ENCODE results near the gene PPP1R9A.

Gene PPP1R9A

DNA sequence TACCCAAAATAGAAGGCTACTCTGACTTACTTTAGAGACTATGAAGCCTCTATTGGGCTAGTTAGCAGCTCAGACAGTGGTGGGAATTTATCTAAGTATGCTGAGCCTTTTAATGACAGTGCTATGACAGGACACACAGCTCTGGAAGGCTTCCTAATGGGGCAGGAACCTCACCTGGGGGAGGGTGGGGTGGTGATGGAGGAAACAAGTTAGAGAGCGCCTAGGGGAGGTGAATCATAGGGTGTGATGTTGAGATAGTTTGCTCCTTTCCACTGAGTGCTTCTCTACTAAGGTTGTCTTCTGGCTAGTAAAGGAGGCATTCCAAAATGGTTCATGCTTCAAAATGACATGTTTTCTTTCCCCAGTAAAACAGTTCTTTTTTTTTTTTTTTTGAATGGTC lies 42.1 kb downstream of the PPP1R9A start:
- no peak for DNase-seq
- no peaks in the 10 kb centered on the region for H3K27me3 ChIP-seq (replicated peaks)
- no peak overlapping the region for H3K4me3 ChIP-seq (ENCODE audit: low read depth, low read length)
- no peak overlapping the region for H3K27ac ChIP-seq
- in situ Hi-C loops (cut with HindIII; ENCODE audit: low pct_ligation_motif_present, low sequenced_read_pairs), result no loop called here
- no peaks in the 10 kb centered on the region for H3K36me3 ChIP-seq (replicated peaks)
- TF ChIP-seq, protein P1, sequence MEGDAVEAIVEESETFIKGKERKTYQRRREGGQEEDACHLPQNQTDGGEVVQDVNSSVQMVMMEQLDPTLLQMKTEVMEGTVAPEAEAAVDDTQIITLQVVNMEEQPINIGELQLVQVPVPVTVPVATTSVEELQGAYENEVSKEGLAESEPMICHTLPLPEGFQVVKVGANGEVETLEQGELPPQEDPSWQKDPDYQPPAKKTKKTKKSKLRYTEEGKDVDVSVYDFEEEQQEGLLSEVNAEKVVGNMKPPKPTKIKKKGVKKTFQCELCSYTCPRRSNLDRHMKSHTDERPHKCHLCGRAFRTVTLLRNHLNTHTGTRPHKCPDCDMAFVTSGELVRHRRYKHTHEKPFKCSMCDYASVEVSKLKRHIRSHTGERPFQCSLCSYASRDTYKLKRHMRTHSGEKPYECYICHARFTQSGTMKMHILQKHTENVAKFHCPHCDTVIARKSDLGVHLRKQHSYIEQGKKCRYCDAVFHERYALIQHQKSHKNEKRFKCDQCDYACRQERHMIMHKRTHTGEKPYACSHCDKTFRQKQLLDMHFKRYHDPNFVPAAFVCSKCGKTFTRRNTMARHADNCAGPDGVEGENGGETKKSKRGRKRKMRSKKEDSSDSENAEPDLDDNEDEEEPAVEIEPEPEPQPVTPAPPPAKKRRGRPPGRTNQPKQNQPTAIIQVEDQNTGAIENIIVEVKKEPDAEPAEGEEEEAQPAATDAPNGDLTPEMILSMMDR (IDR thresholded peaks at IDR 0.05; ENCODE audit: low read depth, low read length, missing control alignments), result no peak

DNA sequence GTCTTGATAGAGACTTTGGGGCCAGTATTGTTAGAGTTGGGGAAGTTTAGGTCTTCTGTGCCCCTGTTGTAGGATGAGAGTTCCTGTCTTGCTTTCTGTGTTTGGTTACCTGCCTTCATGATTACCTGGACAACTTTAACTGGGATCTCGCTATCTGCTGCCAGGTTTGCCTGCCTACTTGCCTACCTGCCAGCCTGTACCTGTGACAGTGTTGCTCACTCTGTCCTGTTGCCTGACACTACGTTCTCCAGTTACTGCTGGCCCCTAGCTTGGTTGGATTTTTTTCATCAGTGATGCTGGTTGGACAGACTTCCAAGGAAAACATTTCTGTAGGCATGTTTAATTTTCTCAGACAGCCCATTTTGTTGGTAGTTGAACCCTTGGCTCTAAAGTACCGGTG lies 48.4 kb downstream of the PPP1R9A start:
- H3K27me3 ChIP-seq (replicated peaks), result no peaks in the 10 kb centered on the region
- no peak overlapping the region for H3K27ac ChIP-seq
- no peaks in the 10 kb centered on the region for H3K36me3 ChIP-seq (replicated peaks)
- no peak overlapping the region for H3K4me3 ChIP-seq (ENCODE audit: low read depth, low read length)
- TF ChIP-seq, protein P1 (IDR thresholded peaks at IDR 0.05; ENCODE audit: low read depth, low read length, missing control alignments), result no peak
- in situ Hi-C loops (cut with HindIII; ENCODE audit: low pct_ligation_motif_present, low sequenced_read_pairs), result no loop called here
- DNase-seq, result no peak

DNA sequence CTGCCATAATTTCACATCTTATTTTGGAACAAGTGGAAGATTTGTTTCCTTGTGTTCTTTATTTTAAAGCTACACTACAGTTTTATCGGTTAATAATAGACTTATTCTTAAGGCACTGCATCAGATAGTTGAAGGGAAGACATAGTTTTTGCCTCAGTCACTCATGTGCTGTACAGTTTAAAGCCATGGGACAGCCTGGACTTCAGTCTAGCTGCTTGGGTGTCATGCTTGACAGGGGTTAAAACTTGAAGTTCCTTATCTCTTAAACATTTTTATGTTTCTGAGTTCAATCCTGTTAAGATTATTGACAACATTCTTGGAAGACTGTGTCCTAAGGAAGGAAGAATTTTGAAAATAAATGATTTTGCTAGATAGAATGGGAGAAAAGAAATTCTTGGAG lies 49.7 kb downstream of the PPP1R9A start:
- TF ChIP-seq, protein P1 (IDR thresholded peaks at IDR 0.05; ENCODE audit: low read depth, low read length, missing control alignments), result no peak
- no peak for DNase-seq
- no peak overlapping the region for H3K27ac ChIP-seq
- no peaks in the 10 kb centered on the region for H3K27me3 ChIP-seq (replicated peaks)
- H3K4me3 ChIP-seq (ENCODE audit: low read depth, low read length), result no peak overlapping the region
- in situ Hi-C loops (cut with HindIII; ENCODE audit: low pct_ligation_motif_present, low sequenced_read_pairs), result no loop called here
- H3K36me3 ChIP-seq (replicated peaks), result no peaks in the 10 kb centered on the region

DNA sequence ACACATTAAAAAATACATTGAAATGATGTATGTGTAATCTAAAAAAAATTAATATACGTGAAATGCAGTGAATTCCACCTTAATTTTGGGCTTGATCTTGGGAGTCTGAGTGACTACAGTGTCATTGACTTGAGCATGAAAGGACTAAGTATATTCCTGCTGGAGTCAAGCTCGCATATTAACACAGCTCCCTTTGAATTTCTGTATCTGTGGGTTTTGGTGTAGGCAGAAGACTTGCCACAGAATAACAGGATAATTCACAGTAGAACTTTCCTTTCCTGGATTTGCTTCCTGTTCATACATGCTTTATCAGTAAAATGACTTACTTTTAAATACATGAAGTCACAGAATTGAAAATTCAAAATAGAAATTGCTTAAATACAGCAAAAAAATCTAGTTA lies 55.3 kb downstream of the PPP1R9A start:
- in situ Hi-C loops (cut with HindIII; ENCODE audit: low pct_ligation_motif_present, low sequenced_read_pairs), result no loop called here
- H3K27ac ChIP-seq, result no peak overlapping the region
- no peak overlapping the region for H3K4me3 ChIP-seq (ENCODE audit: low read depth, low read length)
- no peaks in the 10 kb centered on the region for H3K27me3 ChIP-seq (replicated peaks)
- TF ChIP-seq, protein P1 (IDR thresholded peaks at IDR 0.05; ENCODE audit: low read depth, low read length, missing control alignments), result no peak
- DNase-seq, result no peak
- no peaks in the 10 kb centered on the region for H3K36me3 ChIP-seq (replicated peaks)

DNA sequence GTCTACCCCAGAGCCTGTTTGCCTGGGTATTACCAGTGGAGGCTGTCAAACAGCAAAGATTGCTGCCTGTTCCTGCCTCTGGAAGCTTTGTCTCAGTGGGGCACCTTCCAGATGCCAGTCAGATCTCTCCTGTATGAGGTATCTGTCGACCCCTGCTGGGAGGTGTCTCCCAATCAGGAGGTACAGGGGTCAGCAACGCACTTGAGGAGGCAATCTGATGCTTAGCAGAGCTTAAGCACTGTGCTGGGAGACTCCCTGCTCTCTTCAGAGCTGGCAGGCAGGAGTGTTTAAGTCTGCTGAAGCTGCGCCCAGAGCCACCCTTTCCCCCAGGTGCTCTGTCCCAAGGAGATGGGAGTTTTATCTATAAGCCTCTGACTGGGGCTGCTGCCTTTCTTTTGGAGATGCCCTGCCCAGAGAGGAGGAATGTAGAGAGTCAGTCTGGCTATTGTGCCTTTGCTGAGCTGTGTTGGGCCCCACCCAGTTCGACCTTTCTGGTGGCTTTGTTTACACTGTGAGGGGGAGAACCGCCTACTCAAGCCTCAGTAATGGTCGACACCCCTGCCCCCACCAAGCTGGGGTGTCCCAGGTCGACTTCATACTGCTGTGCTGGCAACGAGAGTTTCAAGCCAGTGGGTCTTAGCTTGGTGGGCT lies 62.2 kb downstream of the PPP1R9A start:
- TF ChIP-seq, protein P1 (IDR thresholded peaks at IDR 0.05; ENCODE audit: low read depth, low read length, missing control alignments), result no peak

DNA sequence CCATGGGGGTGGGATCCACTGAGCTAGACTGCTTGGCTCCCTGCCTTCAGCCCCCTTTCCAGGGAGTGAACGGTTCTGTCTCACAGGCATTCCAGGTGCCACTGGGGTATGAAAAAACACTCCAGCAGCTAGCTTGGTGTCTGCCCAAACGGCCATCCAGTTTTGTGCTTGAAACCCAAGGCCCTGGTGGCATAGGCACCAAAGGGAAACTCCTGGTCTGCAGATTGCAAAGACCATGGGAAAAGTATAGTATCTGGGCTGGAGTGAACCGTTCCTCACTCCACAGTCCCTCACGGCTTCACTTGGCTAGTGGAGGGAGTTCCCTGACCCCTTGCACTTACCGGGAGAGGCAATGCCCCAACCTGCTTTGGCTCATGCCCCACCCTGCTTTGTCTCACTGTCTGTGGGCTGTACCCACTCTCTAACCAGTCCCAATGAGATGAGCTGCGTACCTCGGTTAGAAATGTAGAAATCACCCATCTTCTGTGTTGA lies 62.7 kb downstream of the PPP1R9A start:
- TF ChIP-seq, protein P1 (IDR thresholded peaks at IDR 0.05; ENCODE audit: low read depth, low read length, missing control alignments), result no peak
- DNase-seq, result no peak

More for the DNA sequence above, 62.2 kb downstream of the PPP1R9A start:
- DNase-seq, result no peak
- H3K27ac ChIP-seq, result no peak overlapping the region
- no peaks in the 10 kb centered on the region for H3K27me3 ChIP-seq (replicated peaks)
- no peak overlapping the region for H3K4me3 ChIP-seq (ENCODE audit: low read depth, low read length)
- H3K36me3 ChIP-seq (replicated peaks), result no peaks in the 10 kb centered on the region
- in situ Hi-C loops (cut with HindIII; ENCODE audit: low pct_ligation_motif_present, low sequenced_read_pairs), result no loop called here

More for the DNA sequence above, 62.7 kb downstream of the PPP1R9A start:
- H3K4me3 ChIP-seq (ENCODE audit: low read depth, low read length), result no peak overlapping the region
- in situ Hi-C loops (cut with HindIII; ENCODE audit: low pct_ligation_motif_present, low sequenced_read_pairs), result no loop called here
- no peak overlapping the region for H3K27ac ChIP-seq
- H3K36me3 ChIP-seq (replicated peaks), result no peaks in the 10 kb centered on the region
- no peaks in the 10 kb centered on the region for H3K27me3 ChIP-seq (replicated peaks)

Measured in brain microvascular endothelial cell (primary cell).